Hematopoietic multipotent progenitor cell treated with erythropoietin and hydrocortisone succinate and interleukin-3 and kit ligand, for 4 days (in vitro differentiated cells): ENCODE measurements around the gene C1QC.
"Not testable (repeated sequence)": the region's sequence is repeated elsewhere in the genome, so short reads cannot be mapped to it uniquely, and the experiment has no call there.

Experiments
- DNase-seq: peaks from one replicate; pipeline ENCODE4 v3.0.0-alpha.2; 2015

C1QC gene

GRCh38 chr1:22651941-22652856, 8.8 kb downstream of the C1QC start:
- DNase-seq = no peak

- no peak for DNase-seq
Observed at GRCh38 chr1:22652881-22653316, 9.5 kb downstream of the C1QC start, which contains the start of gene C1QB. Gene C1QB, plus strand, starts transcription at chr1:22653236. Its CDS starts 6,227 bp downstream, at chr1:22659463.

- peak; percentile 18 for DNase-seq
Observed at GRCh38 chr1:22654692-22655091, 11.3 kb downstream of the C1QC start.

GRCh38 chr1:22658385-22659163, 15.1 kb downstream of the C1QC start:
- no peak for DNase-seq

GRCh38 chr1:22660716-22661241, 17.3 kb downstream of the C1QC start:
- DNase-seq = no peak

- DNase-seq = no peak
Observed at GRCh38 chr1:22661880-22662279, 18.4 kb downstream of the C1QC start.

- peak; percentile 59 for DNase-seq
Observed at GRCh38 chr1:22662318-22662717, 18.9 kb downstream of the C1QC start.

GRCh38 chr1:22662986-22663408, 19.6 kb downstream of the C1QC start:
- DNase-seq = no peak

GRCh38 chr1:22665752-22666151, 22.3 kb downstream of the C1QC start:
- DNase-seq = peak; percentile 26

- no peak for DNase-seq
Observed at GRCh38 chr1:22666412-22666811, 23.0 kb downstream of the C1QC start.

GRCh38 chr1:22668840-22669239, 25.4 kb downstream of the C1QC start:
- DNase-seq = not testable (repeated sequence)

GRCh38 chr1:22670352-22670975, 27.0 kb downstream of the C1QC start:
- no peak for DNase-seq

- DNase-seq = no peak
Observed at GRCh38 chr1:22671999-22672398, 28.6 kb downstream of the C1QC start.

GRCh38 chr1:22673486-22674409, 30.3 kb downstream of the C1QC start:
- peak; percentile 56 for DNase-seq

GRCh38 chr1:22674410-22674749, 30.9 kb downstream of the C1QC start:
- no peak for DNase-seq

GRCh38 chr1:22676151-22676550, 32.7 kb downstream of the C1QC start:
- not testable (repeated sequence) for DNase-seq

GRCh38 chr1:22676916-22677583, 33.6 kb downstream of the C1QC start:
- DNase-seq = no peak

GRCh38 chr1:22677931-22678896, 34.8 kb downstream of the C1QC start:
- DNase-seq = no peak

- no peak for DNase-seq
Observed at GRCh38 chr1:22680726-22681125, 37.3 kb downstream of the C1QC start.
